Lower lobe of right lung (tissue), 2 donors: Measurements from ENCODE around the gene RAB31. TPM values are rescaled to one million over a fixed set of nuclear protein-coding genes. Genes with fewer than 3 reads are reported as not detected.
A peak's percentile ranks its signal among the peaks of the same experiment; 100 is the strongest.

Experiments
- ATAC-seq, 2 donors: fragments of 200-7000 bp; cut with Tn5 transposase; one replicate each; pipeline ENCODE4 v1.9.1; 2020 to 2022; ENCODE audit warnings: mild to moderate bottlenecking in 2 of 2, moderate library complexity in 2 of 2
- DNase-seq: peaks from one replicate; pipeline ENCODE4 v3.0.0-alpha.2; 2020
- H3K27ac ChIP-seq: fragments of 200-600 bp; one replicate; pipeline ENCODE4 v1.8.0; 2022
- H3K27me3 ChIP-seq: fragments of 200-600 bp; one replicate; pipeline ENCODE4 v1.8.0; 2022; ENCODE audit warnings: low read depth
- H3K36me3 ChIP-seq: fragments of 200-600 bp; one replicate; pipeline ENCODE4 v1.8.0; 2022; ENCODE audit warnings: mild to moderate bottlenecking
- H3K4me1 ChIP-seq: fragments of 200-600 bp; one replicate; pipeline ENCODE4 v1.8.0; 2022
- H3K4me3 ChIP-seq: fragments of 200-600 bp; one replicate; pipeline ENCODE4 v1.8.0; 2022; ENCODE audit warnings: mild to moderate bottlenecking
- H3K9me3 ChIP-seq: fragments of 200-600 bp; one replicate; pipeline ENCODE4 v1.8.0; 2022
- CTCF ChIP-seq: fragments of 200-600 bp; IDR thresholded peaks from one replicate; pipeline ENCODE4 v1.8.0; 2022; ENCODE audit warnings: antibody characterized with exemption, mild to moderate bottlenecking
- intact Hi-C: fragments of 100-400 bp; cut with DNase I; formaldehyde crosslinking; loops from one replicate; pipeline ENCODE4 v1.11.0; 2022
- total RNA-seq: library from RNA; stranded (reverse); fragmentation: NEBNext Ultra II Directional; extraction: Animal tissue kit (Norgen Biotek cat#: 25700); gene quantifications from one replicate; pipeline ENCODE4 v1.2.1, GENCODE V29; 2021
- donor health status: DM: no; HTN: yes; CAD: no; lungs with severe emphysema.

RAB31 gene
- total RNA-seq, 1 donor from 2014 or later: 110 TPM

GRCh38 chr18:9788140-9788539 lies 80.0 kb downstream of the RAB31 start:
- TF ChIP-seq CTCF: no peak
- intact Hi-C loops: no loop called here
- Histone ChIP-seq H3K27ac (no peak overlapping the region), H3K9me3 (no peaks in the 10 kb centered on the region), H3K27me3 (no peaks in the 10 kb centered on the region), H3K4me3 (no peak overlapping the region), H3K36me3 (no peaks in the 10 kb centered on the region), H3K4me1 (no peaks in the 10 kb centered on the region)
- no peak for ATAC-seq
- no peak for DNase-seq

GRCh38 chr18:9788860-9789259 lies 80.8 kb downstream of the RAB31 start:
- Histone ChIP-seq H3K4me3 (no peak overlapping the region), H3K27ac (no peak overlapping the region), H3K4me1 (no peaks in the 10 kb centered on the region), H3K9me3 (no peaks in the 10 kb centered on the region), H3K36me3 (no peaks in the 10 kb centered on the region), H3K27me3 (no peaks in the 10 kb centered on the region)
- ATAC-seq (no peak), DNase-seq (no peak)
- intact Hi-C loops: no loop called here
- TF ChIP-seq CTCF: no peak

- Histone ChIP-seq H3K27me3 (no peaks in the 10 kb centered on the region), H3K36me3 (no peaks in the 10 kb centered on the region), H3K4me1 (no peaks in the 10 kb centered on the region), H3K4me3 (no peak overlapping the region), H3K27ac (no peak overlapping the region), H3K9me3 (no peaks in the 10 kb centered on the region)
- TF ChIP-seq CTCF: no peak
- intact Hi-C loops: no loop called here
- DNase-seq (no peak), ATAC-seq (no peak)
Observed at GRCh38 chr18:9790261-9790660, 82.2 kb downstream of the RAB31 start.

GRCh38 chr18:9791991-9792390 lies 83.9 kb downstream of the RAB31 start:
- Histone ChIP-seq H3K4me1 (no peaks in the 10 kb centered on the region), H3K4me3 (no peak overlapping the region), H3K27me3 (no peaks in the 10 kb centered on the region), H3K9me3 (no peaks in the 10 kb centered on the region), H3K36me3 (no peaks in the 10 kb centered on the region), H3K27ac (no peak overlapping the region)
- TF ChIP-seq CTCF: no peak
- DNase-seq (no peak), ATAC-seq (no peak)
- intact Hi-C loops: no loop called here

- no peak overlapping the region for H3K4me3 ChIP-seq
- H3K27ac ChIP-seq: no peak overlapping the region
- H3K27me3 ChIP-seq: no peaks in the 10 kb centered on the region
- no peaks in the 10 kb centered on the region for H3K4me1 ChIP-seq
- ATAC-seq (peak; percentile 57 to 69), DNase-seq (no peak)
- no peaks in the 10 kb centered on the region for H3K36me3 ChIP-seq
- intact Hi-C loops: no loop called here
- H3K9me3 ChIP-seq: no peaks in the 10 kb centered on the region
- peak; percentile 39 for TF ChIP-seq CTCF
Observed at GRCh38 chr18:9792565-9793245, 84.6 kb downstream of the RAB31 start.
